Esophagus muscularis mucosa (tissue), 4 donors: Measurements from ENCODE around the gene LRP5. TPM values are rescaled to one million over a fixed set of nuclear protein-coding genes. Genes with fewer than 3 reads are reported as not detected.

Source experiments
- DNase-seq: peaks from one replicate; pipeline ENCODE4 v3.0.0-alpha.2; 2017; ENCODE audit errors: extremely low spot score
- H3K27ac ChIP-seq, 4 donors: fragments of 200-600 bp; sonication (generic); replicated peaks in 1 of 4; 1 replicate in 3 of 4; 2 replicates in 1 of 4; pipeline ENCODE4 v1.5.1; 2016 to 2019; ENCODE audit warnings: mild to moderate bottlenecking in 1 of 4
- H3K27me3 ChIP-seq, 4 donors: fragments of 200-600 bp; sonication (generic); one replicate each; pipeline versions ENCODE4 v1.5.1 to v1.6.0; 2016 to 2019
- H3K36me3 ChIP-seq, 4 donors: fragments of 200-600 bp; sonication (generic); one replicate each; pipeline ENCODE4 v1.5.1; 2016 to 2019
- H3K4me1 ChIP-seq, 4 donors: fragments of 200-600 bp; sonication (generic); one replicate each; pipeline ENCODE4 v1.5.1; 2016 to 2019
- H3K4me3 ChIP-seq, 4 donors: fragments of 200-600 bp; sonication (generic); 1 replicate in 2 of 4; 2 replicates in 2 of 4; pipeline ENCODE4 v1.5.1; 2016 to 2019; ENCODE audit warnings: mild to moderate bottlenecking in 4 of 4, moderate library complexity in 1 of 4
- H3K9me3 ChIP-seq, 4 donors: fragments of 200-600 bp; sonication (generic); 1 replicate in 3 of 4; 2 replicates in 1 of 4; pipeline ENCODE4 v1.5.1; 2016 to 2019
- EP300 ChIP-seq: sonication (generic); formaldehyde crosslinking; IDR thresholded peaks from one replicate; pipeline ENCODE4 v1.6.1; 2017; ENCODE audit warnings: antibody characterized with exemption
- POLR2A ChIP-seq: fragments of 450-650 bp; IDR thresholded peaks from one replicate; pipeline ENCODE4 v1.6.1; 2017; ENCODE audit warnings: antibody characterized with exemption, moderate library complexity, mild to moderate bottlenecking, low read depth
- POLR2AphosphoS5 ChIP-seq, 2 donors: sonication (generic); formaldehyde crosslinking; IDR thresholded peaks; one replicate each; pipeline ENCODE4 v1.6.1; 2017; ENCODE audit warnings: antibody characterized with exemption in 2 of 2
- WGBS: methylation state at CpG from one replicate; pipeline ENCODE4 v1.1.5; 2018; 5-methylcytosine and 5-hydroxymethylcytosine counted together
- intact Hi-C: fragments of 100-400 bp; cut with DNase I; formaldehyde crosslinking; loops from one replicate; pipeline ENCODE4 v1.15.1; 2023
- total RNA-seq, 4 donors: library from RNA; depleted of rRNA; stranded (reverse); fragments of >200 nt; gene quantifications; one replicate each; pipeline versions ENCODE4 v1.1.0 to v1.2.1, GENCODE V29; 2016
- TF ChIP-seq, protein P1 (sequence below), 3 experiments: fragments of 200-600 bp in 2 of 3; fragments of 450-650 bp in 1 of 3; sonication (generic) in 2 of 3; IDR thresholded peaks; one replicate each; pipeline ENCODE4 v1.5.1; 2017 to 2019; ENCODE audit warnings: antibody characterized with exemption in 3 of 3, mild to moderate bottlenecking in 2 of 3, moderate library complexity in 1 of 3

The LRP5 gene
- total RNA-seq, 4 donors from 2014 or later = 34.0 to 78.4 (median 56.2) TPM

DNA sequence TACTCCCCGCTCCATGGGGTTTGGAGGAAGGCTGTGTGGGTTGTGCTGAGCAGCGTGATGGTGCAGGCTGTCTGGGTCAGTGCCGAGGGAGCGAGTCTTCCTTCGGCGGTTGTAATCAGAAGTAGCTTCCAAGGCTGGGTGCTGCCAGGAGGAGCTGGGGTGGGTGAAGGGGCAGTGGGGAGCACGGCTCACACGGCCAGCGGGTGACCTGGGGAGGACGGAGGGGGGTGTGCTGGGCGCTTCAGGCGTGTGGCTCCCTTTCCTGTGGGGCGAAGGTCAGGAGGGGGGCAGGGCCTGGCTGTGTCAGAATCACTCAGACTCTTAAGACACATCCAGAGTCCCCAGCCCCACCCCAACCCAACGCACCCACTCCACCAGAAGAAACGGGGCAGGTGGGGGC is 60.2 kb downstream of the LRP5 start:
- DNase-seq = no peak
- intact Hi-C loops = no loop called here
- WGBS = 53% methylated on average over 15 of the region's 15 CpGs

DNA sequence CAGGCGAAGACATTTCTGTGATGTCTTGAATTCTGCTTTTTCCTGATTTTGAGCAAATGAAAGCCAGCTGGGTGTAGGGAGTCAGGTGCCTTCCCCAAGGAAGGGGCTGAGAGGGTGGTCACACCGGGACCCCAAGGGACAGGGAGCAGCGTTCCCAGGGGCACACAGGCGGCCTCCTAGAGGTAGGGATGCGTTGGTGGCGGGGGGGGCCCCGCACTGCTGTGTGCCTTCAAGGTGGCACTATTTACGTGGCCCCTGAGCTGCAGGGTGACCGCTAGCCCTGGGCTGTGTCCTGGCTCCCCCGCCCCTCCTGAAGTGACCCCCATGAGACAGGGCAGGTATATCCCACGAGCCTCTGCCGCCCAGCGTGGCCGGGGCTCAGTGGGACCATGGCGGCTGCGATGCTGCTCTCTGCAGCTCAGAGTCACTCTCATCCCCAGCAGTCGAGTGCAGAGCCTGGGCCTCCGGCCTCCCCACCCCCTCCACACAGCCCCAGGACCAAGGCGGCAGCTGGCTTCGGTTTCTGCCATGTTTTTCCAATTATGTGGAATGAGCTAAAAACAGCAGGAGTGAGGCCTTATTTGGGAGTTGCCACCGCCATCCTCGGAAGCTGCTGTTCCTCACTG is 60.9 kb downstream of the LRP5 start:
- peak overlapping the region in 3 of 4 donors; percentile 20 to 38 (median 26) for H3K4me3 ChIP-seq
- H3K36me3 ChIP-seq = peaks cover 0 to 12% (median 5%) of the 10 kb centered on the region in 4 donors
- peak overlapping the region; percentile 82 to 91 (median 90) for H3K27ac ChIP-seq
- TF ChIP-seq, protein P1, sequence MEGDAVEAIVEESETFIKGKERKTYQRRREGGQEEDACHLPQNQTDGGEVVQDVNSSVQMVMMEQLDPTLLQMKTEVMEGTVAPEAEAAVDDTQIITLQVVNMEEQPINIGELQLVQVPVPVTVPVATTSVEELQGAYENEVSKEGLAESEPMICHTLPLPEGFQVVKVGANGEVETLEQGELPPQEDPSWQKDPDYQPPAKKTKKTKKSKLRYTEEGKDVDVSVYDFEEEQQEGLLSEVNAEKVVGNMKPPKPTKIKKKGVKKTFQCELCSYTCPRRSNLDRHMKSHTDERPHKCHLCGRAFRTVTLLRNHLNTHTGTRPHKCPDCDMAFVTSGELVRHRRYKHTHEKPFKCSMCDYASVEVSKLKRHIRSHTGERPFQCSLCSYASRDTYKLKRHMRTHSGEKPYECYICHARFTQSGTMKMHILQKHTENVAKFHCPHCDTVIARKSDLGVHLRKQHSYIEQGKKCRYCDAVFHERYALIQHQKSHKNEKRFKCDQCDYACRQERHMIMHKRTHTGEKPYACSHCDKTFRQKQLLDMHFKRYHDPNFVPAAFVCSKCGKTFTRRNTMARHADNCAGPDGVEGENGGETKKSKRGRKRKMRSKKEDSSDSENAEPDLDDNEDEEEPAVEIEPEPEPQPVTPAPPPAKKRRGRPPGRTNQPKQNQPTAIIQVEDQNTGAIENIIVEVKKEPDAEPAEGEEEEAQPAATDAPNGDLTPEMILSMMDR (IDR thresholded peaks at IDR 0.05) = peak in 1 of 3 experiments; percentile 2
- no peak for TF ChIP-seq EP300
- H3K4me1 ChIP-seq = peaks cover 79 to 94% (median 87%) of the 10 kb centered on the region in 4 donors
- WGBS = 59% methylated on average over 7 of the region's 22 CpGs
- no peak for DNase-seq
- intact Hi-C loops = no loop called here
- H3K27me3 ChIP-seq = no peaks in the 10 kb centered on the region
- no peaks in the 10 kb centered on the region for H3K9me3 ChIP-seq

More for the DNA sequence above, 60.2 kb downstream of the LRP5 start:
- H3K36me3 ChIP-seq = peaks cover 0 to 14% (median 10%) of the 10 kb centered on the region in 4 donors
- no peak overlapping the region for H3K4me3 ChIP-seq
- no peaks in the 10 kb centered on the region for H3K9me3 ChIP-seq
- TF ChIP-seq EP300 = no peak
- TF ChIP-seq POLR2A = no peak
- TF ChIP-seq POLR2AphosphoS5 (IDR thresholded peaks at IDR 0.05) = no peak
- TF ChIP-seq, protein P1 (IDR thresholded peaks at IDR 0.05) = no peak
- peak overlapping the region; percentile 82 to 91 (median 90) for H3K27ac ChIP-seq
- H3K4me1 ChIP-seq = peaks cover 74 to 87% (median 81%) of the 10 kb centered on the region in 4 donors
- H3K27me3 ChIP-seq = no peaks in the 10 kb centered on the region

DNA sequence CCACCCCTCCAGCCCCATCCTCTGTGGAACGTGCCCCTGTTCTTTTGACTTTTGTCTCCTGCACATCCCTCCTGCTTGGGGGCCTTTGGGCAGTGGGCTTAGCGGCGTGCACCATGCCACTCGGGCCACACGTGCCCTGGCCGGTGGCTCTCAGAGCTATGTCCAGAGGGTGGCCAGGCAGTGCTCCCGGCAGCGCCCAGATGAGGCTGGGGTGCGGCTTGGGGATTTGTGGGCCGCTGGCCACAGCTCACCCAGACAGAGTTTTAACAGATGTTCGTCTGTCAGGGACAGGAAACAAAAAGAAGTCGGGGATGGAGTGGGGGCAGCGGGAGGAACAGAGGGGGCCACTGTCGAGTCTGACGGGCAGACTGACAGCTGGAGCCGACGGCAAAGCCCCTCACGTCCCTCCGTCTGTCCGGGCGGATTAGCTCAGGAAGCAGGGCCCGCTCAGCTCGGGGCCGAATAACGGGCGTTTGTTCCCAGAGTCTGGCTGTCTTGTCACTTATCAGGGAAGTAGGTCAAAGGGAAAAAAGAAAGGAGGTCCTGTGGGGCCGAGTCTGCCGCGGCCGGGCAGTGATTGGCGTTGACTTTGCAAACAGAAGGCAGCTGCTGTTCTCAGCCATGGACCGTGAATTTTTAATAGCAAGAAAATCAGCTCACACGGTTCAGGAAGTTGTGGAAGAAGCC is 61.6 kb downstream of the LRP5 start:
- intact Hi-C loops = no loop called here
- no peaks in the 10 kb centered on the region for H3K27me3 ChIP-seq
- TF ChIP-seq, protein P1 (IDR thresholded peaks at IDR 0.05) = no peak
- peak; percentile 4 to 23 for TF ChIP-seq POLR2AphosphoS5 (IDR thresholded peaks at IDR 0.05)
- no peaks in the 10 kb centered on the region for H3K9me3 ChIP-seq
- WGBS = 9% methylated on average over 26 of the region's 33 CpGs
- H3K27ac ChIP-seq = peak overlapping the region; percentile 82 to 91 (median 90)
- peak overlapping the region; percentile 20 to 38 (median 30) for H3K4me3 ChIP-seq
- H3K36me3 ChIP-seq = peaks cover 0 to 12% (median 3%) of the 10 kb centered on the region in 4 donors
- DNase-seq = no peak
- H3K4me1 ChIP-seq = peaks cover 82 to 99% (median 90%) of the 10 kb centered on the region in 4 donors

DNA sequence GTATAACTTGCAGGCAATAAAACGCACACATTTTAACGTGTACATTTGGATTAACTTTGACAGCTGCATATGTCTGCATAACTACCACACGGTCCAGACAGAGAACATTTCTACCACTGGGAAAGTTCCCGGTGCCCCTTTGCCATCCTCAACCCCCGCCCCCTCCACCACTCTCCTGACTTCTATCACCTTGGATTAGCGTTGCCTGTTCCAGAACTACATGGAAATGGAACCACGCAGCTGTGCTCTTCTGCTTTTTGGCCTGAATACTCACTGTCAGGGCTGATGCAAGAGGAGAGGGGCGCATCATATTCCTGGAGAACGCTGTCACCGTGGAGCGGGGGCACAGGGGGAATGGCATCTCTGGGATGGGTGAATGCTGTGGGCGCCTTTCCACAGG is 62.1 kb downstream of the LRP5 start:
- Histone ChIP-seq H3K27me3 (no peaks in the 10 kb centered on the region), H3K4me3 (peak overlapping the region in 3 of 4 donors; percentile 20 to 38 (median 34)), H3K27ac (peak overlapping the region; percentile 82 to 91 (median 90)), H3K9me3 (no peaks in the 10 kb centered on the region), H3K4me1 (peaks cover 85 to 99% (median 91%) of the 10 kb centered on the region in 4 donors), H3K36me3 (peaks cover 0 to 7% (median 3%) of the 10 kb centered on the region in 4 donors)
- intact Hi-C loops = no loop called here
- TF ChIP-seq EP300 = no peak
- peak in 1 of 2 donors; percentile 25 for TF ChIP-seq POLR2AphosphoS5 (IDR thresholded peaks at IDR 0.05)
- DNase-seq = no peak
- WGBS = 46% methylated on average over 12 of the region's 12 CpGs

DNA sequence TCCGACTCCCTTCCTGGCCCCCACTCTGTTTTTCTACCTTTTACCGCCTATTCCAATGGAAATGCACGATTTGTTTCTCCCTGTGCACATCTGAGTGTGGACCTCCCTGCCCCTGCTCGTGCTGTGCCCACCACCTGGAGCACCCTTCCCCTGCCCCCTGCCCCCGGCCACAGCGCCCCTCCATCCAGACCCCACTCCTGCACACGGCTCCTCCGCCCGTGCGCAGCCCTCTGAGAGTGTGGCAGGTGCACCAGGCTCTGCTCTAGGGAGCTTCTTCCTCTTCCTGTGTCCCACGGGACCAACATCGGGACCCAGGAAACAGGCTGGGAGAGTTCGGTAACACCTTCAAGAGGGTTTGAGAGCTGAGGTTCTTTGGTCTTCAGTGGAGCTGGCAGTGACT is 62.9 kb downstream of the LRP5 start:
- DNase-seq = no peak
- intact Hi-C loops = no loop called here
- TF ChIP-seq POLR2AphosphoS5 (IDR thresholded peaks at IDR 0.05) = no peak
- peak overlapping the region; percentile 82 to 91 (median 90) for H3K27ac ChIP-seq
- H3K9me3 ChIP-seq = no peaks in the 10 kb centered on the region
- peaks cover 85 to 99% (median 91%) of the 10 kb centered on the region in 4 donors for H3K4me1 ChIP-seq
- H3K36me3 ChIP-seq = peaks cover 0 to 6% (median 3%) of the 10 kb centered on the region in 4 donors
- H3K4me3 ChIP-seq = no peak overlapping the region
- no peaks in the 10 kb centered on the region for H3K27me3 ChIP-seq
- WGBS = 87% methylated on average over 13 of the region's 13 CpGs
